Measurements from ENCODE around the gene LSMEM2.
"Not testable (repeated sequence)": the region's sequence is repeated elsewhere in the genome, so short reads cannot be mapped to it uniquely, and the experiment has no call there.

LSMEM2 gene

GRCh38 chr3:50278123-50278879 is 586 bp upstream of the LSMEM2 start:
- no peak for DNase-seq (ENCODE audit: low read depth in 2 of 2)

GRCh38 chr3:50279255-50280016 is 549 bp downstream of the LSMEM2 start:
- no peak for DNase-seq (ENCODE audit: low read depth in 2 of 2)

- not testable (repeated sequence) for DNase-seq (ENCODE audit: low read depth in 2 of 2)
Observed at GRCh38 chr3:50284121-50284520, 5.2 kb downstream of the LSMEM2 start.

- DNase-seq (ENCODE audit: low read depth in 2 of 2): no peak
Observed at GRCh38 chr3:50286322-50287227, 7.7 kb downstream of the LSMEM2 start.

- DNase-seq (ENCODE audit: low read depth in 2 of 2): no peak
Observed at GRCh38 chr3:50287262-50287661, 8.4 kb downstream of the LSMEM2 start.

- no peak for DNase-seq (ENCODE audit: low read depth in 2 of 2)
Observed at GRCh38 chr3:50288387-50289007, 9.6 kb downstream of the LSMEM2 start.

GRCh38 chr3:50289130-50289529 is 10.2 kb downstream of the LSMEM2 start:
- no peak for DNase-seq (ENCODE audit: low read depth in 2 of 2)

- no peak for DNase-seq (ENCODE audit: low read depth in 2 of 2)
Observed at GRCh38 chr3:50290161-50290641, 11.3 kb downstream of the LSMEM2 start.

GRCh38 chr3:50292159-50293078 is 13.5 kb downstream of the LSMEM2 start, which contains the start of gene IFRD2:
Gene IFRD2 (minus strand): TSS chr3:50292429. CDS start chr3:50292274, 155 bp downstream.
- peak; percentile 90 to 95 for DNase-seq (ENCODE audit: low read depth in 2 of 2)

GRCh38 chr3:50293079-50293801 is 14.4 kb downstream of the LSMEM2 start:
- no peak for DNase-seq (ENCODE audit: low read depth in 2 of 2)

GRCh38 chr3:50294089-50294488 is 15.2 kb downstream of the LSMEM2 start:
- DNase-seq (ENCODE audit: low read depth in 2 of 2): no peak

GRCh38 chr3:50294492-50295403 is 15.9 kb downstream of the LSMEM2 start:
- DNase-seq (ENCODE audit: low read depth in 2 of 2): no peak

- DNase-seq (ENCODE audit: low read depth in 2 of 2): no peak
Observed at GRCh38 chr3:50295553-50296431, 16.9 kb downstream of the LSMEM2 start.

- DNase-seq (ENCODE audit: low read depth in 2 of 2): no peak
Observed at GRCh38 chr3:50296721-50297383, 18.0 kb downstream of the LSMEM2 start.

GRCh38 chr3:50297384-50297775 is 18.5 kb downstream of the LSMEM2 start:
- DNase-seq (ENCODE audit: low read depth in 2 of 2): no peak

- DNase-seq (ENCODE audit: low read depth in 2 of 2): no peak
Observed at GRCh38 chr3:50297896-50298725, 19.2 kb downstream of the LSMEM2 start.

All from stimulated activated CD4-positive, alpha-beta T cell treated with anti-CD3 and anti-CD28 coated beads, Interleukin-4, amount 100 ng/mL, for 48 hours (primary cell).